Testis (tissue), 3 donors: ENCODE measurements around the gene NEURL1. TPM values are rescaled to one million over a fixed set of nuclear protein-coding genes. Genes with fewer than 3 reads are reported as not detected.
"Not testable (repeated sequence)": the region's sequence is repeated elsewhere in the genome, so short reads cannot be mapped to it uniquely, and the experiment has no call there.

Experiments
- DNase-seq: peaks from one replicate; pipeline ENCODE4 v3.0.0-alpha.2; 2019
- H3K27ac ChIP-seq, 2 donors: fragments of 200-600 bp; sonication (generic); one replicate each; pipeline ENCODE4 v1.5.1; 2019
- H3K27me3 ChIP-seq: fragments of 200-600 bp; sonication (generic); one replicate; pipeline ENCODE4 v1.5.1; 2019
- H3K36me3 ChIP-seq: fragments of 200-600 bp; sonication (generic); one replicate; pipeline ENCODE4 v1.5.1; 2017; ENCODE audit warnings: low read depth; ENCODE audit errors: missing control alignments
- H3K4me1 ChIP-seq: fragments of 200-600 bp; sonication (generic); one replicate; pipeline ENCODE4 v1.5.1; 2019
- H3K4me3 ChIP-seq, 2 donors: fragments of 200-600 bp; sonication (generic); one replicate each; pipeline ENCODE4 v1.5.1; 2017 to 2019
- H3K9me3 ChIP-seq: fragments of 200-600 bp; sonication (generic); one replicate; pipeline ENCODE4 v1.5.1; 2017
- CTCF ChIP-seq, 3 experiments: fragments of 450-650 bp in 2 of 3; fragments of 200-600 bp in 1 of 3; sonication (generic) in 1 of 3; IDR thresholded peaks; one replicate each; pipeline ENCODE4 v1.5.1; 2016 to 2019; ENCODE audit warnings: antibody characterized with exemption in 3 of 3, mild to moderate bottlenecking in 2 of 3, moderate library complexity in 1 of 3
- POLR2A ChIP-seq: fragments of 450-650 bp; IDR thresholded peaks from one replicate; pipeline ENCODE4 v1.6.1; 2017; ENCODE audit warnings: antibody characterized with exemption, mild to moderate bottlenecking, moderate library complexity
- WGBS, 2 donors: methylation state at CpG; one replicate each; pipeline ENCODE4 v1.1.5; 2018; 5-methylcytosine and 5-hydroxymethylcytosine counted together
- intact Hi-C: fragments of 100-400 bp; cut with DNase I; formaldehyde crosslinking; loops from one replicate; pipeline ENCODE4 v1.15.1; 2023; ENCODE audit warnings: low total_unique reads
- polyA plus RNA-seq: library from polyadenylated mRNA; stranded (reverse); fragments of 350-450 nt; fragmentation: Illumina TruSeq; extraction: RNeasy Lipid Tissue Mini Kit (QIAGEN cat#74804); gene quantifications from one replicate; pipeline ENCODE4 v1.2.3, GENCODE V29; 2014; ENCODE audit warnings: low read depth, low replicate concordance; ENCODE audit not compliant: insufficient read depth
- total RNA-seq, 2 donors: library from RNA; depleted of rRNA; stranded (reverse); fragments of >200 nt; gene quantifications; one replicate each; pipeline ENCODE4 v1.2.3, GENCODE V29; 2016

The NEURL1 gene
- total and polyA plus RNA-seq, 3 donors from 2014 or later: 17.8 to 21.9 (median 19.8) TPM

- Histone ChIP-seq H3K27ac (no peak overlapping the region), H3K36me3 (no peaks in the 10 kb centered on the region), H3K4me1 (peaks cover 3% of the 10 kb centered on the region), H3K9me3 (no peaks in the 10 kb centered on the region), H3K27me3 (no peaks in the 10 kb centered on the region), H3K4me3 (no peak overlapping the region)
- intact Hi-C loops: loop anchor here (5.0 kb wide), 1 partner anchor 75 kb away; no protein-coding TSS in a partner anchor
- DNase-seq: no peak
- 85 to 88% methylated on average over 11 to 47 of the region's 47 CpGs for WGBS, 2 donors
- TF ChIP-seq CTCF (IDR thresholded peaks at IDR 0.05) (no peak), POLR2A (no peak)
Measured at GRCh38 chr10:103602028-103602851, 108.7 kb downstream of the NEURL1 start.

- Histone ChIP-seq H3K9me3 (no peaks in the 10 kb centered on the region), H3K4me3 (no peak overlapping the region), H3K4me1 (peaks cover 3% of the 10 kb centered on the region), H3K27ac (no peak overlapping the region), H3K27me3 (no peaks in the 10 kb centered on the region), H3K36me3 (no peaks in the 10 kb centered on the region)
- intact Hi-C loops: loop anchor here (5.0 kb wide), 1 partner anchor 74 kb away; no protein-coding TSS in a partner anchor
- TF ChIP-seq POLR2A (no peak), CTCF (IDR thresholded peaks at IDR 0.05) (no peak)
- WGBS, 2 donors: 82 to 88% methylated on average over 3 to 16 of the region's 16 CpGs
- no peak for DNase-seq
Measured at GRCh38 chr10:103602852-103603155, 109.3 kb downstream of the NEURL1 start.

GRCh38 chr10:103603382-103603781, 109.9 kb downstream of the NEURL1 start:
- whole genome bisulfite sequencing, 2 donors: 94% methylated on average over 23 of the region's 23 CpGs; no CpG with 5 or more reads in 1 of the 2 donors
- no peak overlapping the region for H3K4me3 ChIP-seq
- no peaks in the 10 kb centered on the region for H3K36me3 ChIP-seq
- no peaks in the 10 kb centered on the region for H3K27me3 ChIP-seq
- intact Hi-C loops: loop anchor here (5.0 kb wide), 1 partner anchor 74 kb away; no protein-coding TSS in a partner anchor
- H3K9me3 ChIP-seq: no peaks in the 10 kb centered on the region
- H3K27ac ChIP-seq: no peak overlapping the region
- no peak for DNase-seq
- H3K4me1 ChIP-seq: no peaks in the 10 kb centered on the region
- TF ChIP-seq CTCF (IDR thresholded peaks at IDR 0.05) (no peak), POLR2A (no peak)

- no peaks in the 10 kb centered on the region for H3K27me3 ChIP-seq
- H3K4me1 ChIP-seq: no peaks in the 10 kb centered on the region
- no peak overlapping the region for H3K4me3 ChIP-seq
- no peaks in the 10 kb centered on the region for H3K36me3 ChIP-seq
- DNase-seq: peak; percentile 60
- no peak overlapping the region for H3K27ac ChIP-seq
- intact Hi-C loops: no loop called here
- 70 to 82% methylated on average over 11 to 12 of the region's 12 CpGs for WGBS, 2 donors
- TF ChIP-seq CTCF (IDR thresholded peaks at IDR 0.05) (peak; percentile 69 to 76 (median 71)), POLR2A (no peak)
- H3K9me3 ChIP-seq: no peaks in the 10 kb centered on the region
Measured at GRCh38 chr10:103605359-103606096, 112.0 kb downstream of the NEURL1 start.

DNA sequence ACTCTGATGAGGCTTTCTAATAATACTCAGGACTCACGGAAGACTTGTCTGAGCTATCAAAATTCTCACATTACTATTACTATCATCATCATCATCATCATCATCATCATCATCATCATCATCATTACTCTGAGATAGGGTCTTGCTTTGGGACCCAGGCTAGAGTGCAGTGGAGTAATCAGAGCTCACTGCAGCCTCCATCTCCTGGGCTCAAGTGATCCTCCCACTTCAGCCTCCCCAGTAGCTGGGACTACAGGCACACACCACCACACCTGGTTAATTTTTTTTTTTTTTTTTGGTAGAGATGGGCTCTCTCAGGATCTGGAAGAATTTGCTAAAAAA, 112.6 kb downstream of the NEURL1 start:
- H3K36me3 ChIP-seq, H3K4me1 ChIP-seq: not testable (repeated sequence)
- WGBS, 2 donors: 85 to 88% methylated on average over 1 of the region's 1 CpG

DNA sequence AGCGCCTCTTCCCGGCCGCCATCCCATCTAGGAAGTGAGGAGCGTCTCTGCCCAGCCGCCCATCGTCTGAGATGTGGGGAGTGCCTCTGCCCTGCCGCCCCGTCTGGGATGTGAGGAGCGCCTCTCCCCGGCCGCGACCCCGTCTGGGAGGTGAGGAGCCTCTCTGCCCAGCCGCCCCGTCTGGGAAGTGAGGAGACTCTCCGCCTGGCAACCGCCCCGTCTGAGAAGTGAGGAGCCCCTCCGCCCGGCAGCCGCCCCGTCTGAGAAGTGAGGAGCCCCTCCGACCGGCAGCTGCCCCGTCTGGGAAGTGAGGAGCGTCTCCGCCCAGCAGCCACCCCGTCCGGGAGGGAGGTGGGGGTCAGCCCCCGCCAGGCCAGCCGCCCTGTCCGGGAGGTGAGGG, 113.5 kb downstream of the NEURL1 start:
- H3K4me3 ChIP-seq, H3K27me3 ChIP-seq, H3K4me1 ChIP-seq, intact Hi-C loops, DNase-seq, H3K27ac ChIP-seq, H3K9me3 ChIP-seq, H3K36me3 ChIP-seq: not testable (repeated sequence)
- WGBS, 2 donors: 70 to 96% methylated on average over 4 to 32 of the region's 32 CpGs

More for the DNA sequence above, 112.6 kb downstream of the NEURL1 start:
- H3K27me3 ChIP-seq, H3K4me3 ChIP-seq, intact Hi-C loops, DNase-seq, H3K9me3 ChIP-seq, H3K27ac ChIP-seq: not testable (repeated sequence)

- H3K27ac ChIP-seq: not testable (repeated sequence)
Measured at GRCh38 chr10:103608056-103608455, 114.6 kb downstream of the NEURL1 start.

More at GRCh38 chr10:103608056-103608455, 114.6 kb downstream of the NEURL1 start:
- H3K36me3 ChIP-seq, H3K9me3 ChIP-seq, intact Hi-C loops, H3K4me1 ChIP-seq, H3K27me3 ChIP-seq, H3K4me3 ChIP-seq: not testable (repeated sequence)
- WGBS, 2 donors: 53 to 56% methylated on average over 11 of the region's 11 CpGs
- peak; percentile 55 for DNase-seq
